HG02870 (cell line): ENCODE measurements around the gene URM1.

Experiments
- ATAC-seq: cut with Tn5 transposase; IDR thresholded peaks from one replicate; pipeline ENCODE4 v1.9.1; 2021; ENCODE audit warnings: mild to moderate bottlenecking, moderate library complexity; ENCODE audit not compliant: unreplicated experiment

Gene URM1

DNA sequence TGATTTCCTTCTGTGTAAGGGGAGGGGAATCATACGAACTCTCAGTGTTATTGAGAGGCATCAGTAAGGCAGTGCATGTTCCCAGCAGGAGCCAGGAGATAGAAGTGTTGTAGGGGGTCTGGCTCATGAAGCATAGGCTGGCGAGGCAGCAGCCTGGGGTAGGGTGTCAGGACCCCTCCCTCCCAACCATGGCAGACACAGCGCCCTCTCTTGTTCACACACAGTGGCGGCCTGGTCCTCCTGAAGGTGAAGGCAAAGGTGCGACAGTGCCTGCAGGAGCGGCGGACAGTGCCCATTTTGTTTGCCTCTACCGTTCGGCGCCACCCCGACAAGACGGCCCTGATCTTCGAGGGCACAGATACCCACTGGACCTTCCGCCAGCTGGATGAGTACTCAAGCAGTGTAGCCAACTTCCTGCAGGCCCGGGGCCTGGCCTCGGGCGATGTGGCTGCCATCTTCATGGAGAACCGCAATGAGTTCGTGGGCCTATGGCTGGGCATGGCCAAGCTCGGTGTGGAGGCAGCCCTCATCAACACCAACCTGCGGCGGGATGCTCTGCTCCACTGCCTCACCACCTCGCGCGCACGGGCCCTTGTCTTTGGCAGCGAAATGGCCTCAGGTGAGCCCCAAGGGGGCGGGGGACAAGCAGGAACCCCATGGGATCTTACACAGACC lies 26.1 kb upstream of the URM1 start:
- ATAC-seq, result no peak

GRCh38 chr9:128349125-128349524 lies 22.0 kb upstream of the URM1 start:
- no peak for ATAC-seq

GRCh38 chr9:128349772-128350171 lies 21.4 kb upstream of the URM1 start:
- no peak for ATAC-seq

DNA sequence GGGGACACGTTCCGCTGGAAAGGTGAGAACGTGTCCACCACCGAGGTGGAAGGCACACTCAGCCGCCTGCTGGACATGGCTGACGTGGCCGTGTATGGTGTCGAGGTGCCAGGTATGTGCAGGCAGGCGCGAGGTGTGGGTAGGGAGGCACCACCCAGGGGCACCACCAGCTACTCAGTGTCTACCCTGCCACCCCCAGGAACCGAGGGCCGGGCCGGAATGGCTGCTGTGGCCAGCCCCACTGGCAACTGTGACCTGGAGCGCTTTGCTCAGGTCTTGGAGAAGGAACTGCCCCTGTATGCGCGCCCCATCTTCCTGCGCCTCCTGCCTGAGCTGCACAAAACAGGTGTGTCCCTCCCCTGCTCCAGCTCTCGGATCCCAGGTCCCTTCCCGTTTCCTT lies 15.7 kb upstream of the URM1 start:
- ATAC-seq, result no peak

- no peak for ATAC-seq
Measured at GRCh38 chr9:128358090-128358489, 13.1 kb upstream of the URM1 start.

DNA sequence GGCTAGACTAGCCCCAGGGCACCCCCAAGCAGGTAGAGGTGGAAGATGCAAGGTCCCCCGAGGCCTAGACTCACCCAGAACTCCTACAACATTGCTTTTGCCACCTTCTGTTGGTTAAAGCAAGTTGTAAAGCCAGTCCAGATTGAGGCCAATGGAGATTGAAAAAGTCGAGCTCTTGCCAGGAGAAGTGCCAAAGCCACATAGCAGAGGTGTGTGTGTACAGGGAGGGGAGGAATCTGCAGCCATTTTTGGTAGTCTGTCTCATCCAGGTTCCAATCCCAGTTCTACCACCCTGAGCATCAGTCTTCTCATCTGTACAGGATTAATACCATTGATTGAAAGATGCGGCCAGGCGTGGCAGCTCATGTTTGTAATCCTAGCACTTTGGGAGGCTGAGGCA lies 12.3 kb upstream of the URM1 start:
- no peak for ATAC-seq

DNA sequence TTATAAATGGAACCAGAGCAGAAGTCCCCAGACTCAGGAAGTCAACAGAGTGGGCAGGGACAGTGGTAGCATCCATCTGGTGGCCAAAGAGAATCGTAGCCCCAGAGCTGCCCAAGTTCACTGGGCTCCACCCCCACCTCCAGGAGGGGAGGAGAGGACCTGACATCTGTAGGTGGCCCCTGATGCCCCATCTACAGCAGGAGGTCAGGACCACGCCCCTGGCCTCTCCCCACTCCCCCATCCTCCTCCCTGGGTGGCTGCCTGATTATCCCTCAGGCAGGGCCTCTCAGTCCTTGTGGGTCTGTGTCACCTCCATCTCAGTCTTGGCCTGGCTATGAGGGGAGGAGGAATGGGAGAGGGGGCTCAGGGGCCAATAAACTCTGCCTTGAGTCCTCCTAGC lies 10.3 kb upstream of the URM1 start:
- no peak for ATAC-seq

DNA sequence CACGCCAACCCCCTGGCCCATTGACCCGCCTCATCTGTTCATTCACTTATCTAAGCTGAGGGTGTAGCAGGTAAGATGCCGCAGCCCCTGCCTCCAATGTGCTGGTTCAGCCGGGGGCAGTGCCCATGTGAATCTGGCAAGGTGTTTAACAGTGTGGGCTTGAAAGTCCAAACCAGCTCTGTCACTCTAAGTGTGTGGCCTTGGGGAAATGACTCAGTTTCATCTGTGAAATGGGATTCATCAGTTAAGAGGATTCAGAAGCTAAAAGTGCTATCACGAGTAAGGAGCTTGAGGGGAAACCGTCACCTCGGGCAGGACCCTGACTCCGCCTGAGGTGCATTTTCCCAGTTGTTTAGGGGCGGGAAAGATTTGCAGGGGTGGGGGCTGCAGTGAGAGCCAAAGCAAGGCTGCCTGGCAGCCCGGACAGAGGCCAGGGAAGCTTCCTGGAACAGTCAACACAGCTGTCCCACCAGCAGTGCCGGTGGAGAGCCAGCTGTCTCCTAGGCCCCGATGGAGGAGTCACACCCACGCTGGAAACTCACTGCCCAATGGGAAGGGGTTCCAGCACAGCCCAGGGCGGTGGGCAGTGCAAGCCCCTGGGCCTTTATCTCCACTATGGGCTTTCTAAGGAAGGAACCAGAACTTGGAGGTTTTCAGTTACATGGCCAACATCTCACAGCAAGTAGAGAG lies 9.7 kb upstream of the URM1 start:
- no peak for ATAC-seq

DNA sequence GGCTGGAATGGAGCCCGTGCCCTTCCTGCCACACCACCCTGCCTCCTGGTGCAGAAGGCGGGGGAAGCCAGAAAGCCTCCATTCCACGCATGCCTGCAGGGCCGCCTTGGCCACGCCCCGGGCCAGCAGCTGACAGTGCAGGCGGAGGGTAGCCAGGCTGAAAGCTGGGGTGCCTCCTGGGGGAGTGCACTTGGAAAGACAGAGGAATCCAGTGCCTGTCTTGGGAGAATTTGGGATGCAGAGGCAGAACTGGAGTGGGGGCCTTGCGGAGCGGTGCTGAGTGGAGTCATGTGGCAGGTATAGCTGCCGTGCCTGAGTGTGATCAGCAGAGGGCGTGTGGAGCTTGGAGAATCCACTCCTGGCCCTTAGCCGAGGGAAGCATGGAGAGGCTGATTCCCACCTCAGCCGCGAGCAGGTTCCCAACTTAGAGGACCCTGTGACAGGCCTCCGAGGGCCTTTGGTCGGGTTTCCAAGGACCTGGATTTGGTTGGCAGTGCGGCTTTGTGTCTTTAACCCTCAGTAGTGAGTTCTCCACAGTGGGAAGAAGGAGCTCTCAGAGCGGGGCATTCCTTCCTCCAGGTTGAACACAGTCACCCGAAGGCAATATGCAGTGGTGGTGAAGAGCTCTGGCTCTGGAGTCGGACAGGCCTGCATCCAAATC lies 9.1 kb upstream of the URM1 start:
- ATAC-seq, result peak; percentile 60

DNA sequence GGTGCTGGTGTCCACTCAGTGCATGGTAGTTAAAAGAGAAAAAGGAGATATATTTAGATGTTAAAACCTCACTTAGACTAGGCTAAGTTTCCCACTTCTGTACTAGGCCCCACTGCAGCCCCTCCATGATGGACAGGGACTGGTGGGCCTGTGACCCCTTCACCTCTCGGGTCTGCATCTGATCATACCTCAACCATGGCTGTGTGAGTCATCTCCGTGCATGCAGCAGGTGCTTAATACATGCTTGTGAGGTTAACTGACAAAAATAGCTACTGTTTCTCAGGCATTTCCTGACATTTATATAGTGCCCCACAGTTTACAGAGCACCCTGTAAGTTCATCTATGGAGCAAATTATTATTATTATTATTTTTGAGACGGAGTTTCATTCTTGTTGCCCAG lies 8.4 kb upstream of the URM1 start:
- ATAC-seq, result no peak

- no peak for ATAC-seq
Measured at GRCh38 chr9:128365525-128365924, 5.6 kb upstream of the URM1 start.

DNA sequence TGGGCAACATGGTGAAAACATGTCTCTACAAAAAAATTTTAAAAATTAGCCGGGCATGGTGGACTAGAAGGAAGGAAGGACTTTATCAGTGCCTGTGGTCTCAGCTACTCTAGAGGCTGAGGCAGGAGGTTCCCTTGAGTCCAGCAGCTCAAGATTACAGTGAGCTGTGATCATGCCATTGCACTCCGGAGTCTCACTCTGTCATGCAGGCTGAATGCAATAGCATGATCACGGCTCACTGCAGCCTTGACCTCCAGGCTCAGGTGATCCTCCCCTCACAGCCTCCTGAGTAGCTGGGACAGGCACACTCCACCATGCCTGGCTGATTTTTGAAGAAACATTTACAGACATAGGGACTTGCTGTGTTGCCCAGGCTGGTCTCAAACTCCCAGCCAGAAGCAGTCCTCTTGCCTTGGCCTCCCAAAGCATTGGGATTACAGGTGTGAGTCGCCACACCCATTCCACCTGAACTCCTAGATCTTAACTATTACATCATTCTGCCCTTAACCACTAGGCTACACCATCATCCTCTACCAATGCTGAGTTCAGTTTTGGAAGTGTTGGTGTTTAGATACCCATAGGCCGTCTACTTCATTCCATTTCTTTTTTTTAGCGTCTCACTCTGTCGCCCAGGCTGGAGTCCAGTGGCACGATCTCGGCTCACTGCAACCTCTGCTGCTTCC lies 2.0 kb upstream of the URM1 start:
- no peak for ATAC-seq

- no peak for ATAC-seq
Measured at GRCh38 chr9:128370367-128370751, 815 bp upstream of the URM1 start.

- ATAC-seq, result no peak
Measured at GRCh38 chr9:128371630-128372117, 500 bp downstream of the URM1 start.

- ATAC-seq, result no peak
Measured at GRCh38 chr9:128372188-128372641, 1.0 kb downstream of the URM1 start.

DNA sequence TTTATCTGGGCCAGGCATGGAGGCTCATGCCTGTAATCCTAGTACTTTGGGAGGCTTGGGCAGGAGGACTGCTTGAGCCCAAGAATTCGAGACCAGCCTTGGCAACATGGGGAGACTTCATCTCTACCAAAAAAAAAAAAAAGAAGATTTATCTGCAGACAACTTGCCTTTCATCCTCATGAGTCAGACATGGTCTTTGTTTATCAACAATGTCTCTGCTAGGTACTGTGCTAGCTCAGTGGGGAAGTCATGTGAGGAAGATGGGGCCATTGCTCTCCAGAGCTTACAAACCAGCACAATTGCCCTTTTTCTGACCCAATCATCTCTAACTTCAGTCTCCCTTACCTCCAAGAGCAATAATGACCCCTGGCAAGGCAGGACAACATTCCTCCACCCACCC lies 1.6 kb downstream of the URM1 start:
- no peak for ATAC-seq

- ATAC-seq, result no peak
Measured at GRCh38 chr9:128374221-128374675, 3.1 kb downstream of the URM1 start.

- ATAC-seq, result no peak
Measured at GRCh38 chr9:128375865-128376264, 4.7 kb downstream of the URM1 start.

DNA sequence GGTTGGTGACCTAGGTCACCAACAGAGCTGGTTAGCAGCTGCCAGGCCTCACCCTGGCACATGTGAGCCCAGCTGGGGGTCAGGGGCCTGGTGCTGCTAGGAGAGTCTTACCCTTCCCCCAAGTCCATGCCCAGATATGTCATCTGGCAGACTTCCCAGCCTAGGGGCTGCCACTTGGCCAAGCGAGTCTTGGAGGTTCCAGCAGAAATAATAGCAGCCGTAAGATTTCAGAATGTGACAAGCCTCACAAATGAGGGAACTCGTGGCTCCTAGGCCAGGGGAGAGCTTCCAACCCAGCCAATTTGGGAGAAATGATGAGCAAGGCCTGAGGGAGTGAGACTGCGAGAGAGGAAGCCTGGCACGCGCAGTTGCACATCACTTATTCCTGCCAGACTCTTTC lies 11.1 kb downstream of the URM1 start:
- no peak for ATAC-seq

GRCh38 chr9:128383007-128383753 lies 12.0 kb downstream of the URM1 start:
- ATAC-seq, result no peak

DNA sequence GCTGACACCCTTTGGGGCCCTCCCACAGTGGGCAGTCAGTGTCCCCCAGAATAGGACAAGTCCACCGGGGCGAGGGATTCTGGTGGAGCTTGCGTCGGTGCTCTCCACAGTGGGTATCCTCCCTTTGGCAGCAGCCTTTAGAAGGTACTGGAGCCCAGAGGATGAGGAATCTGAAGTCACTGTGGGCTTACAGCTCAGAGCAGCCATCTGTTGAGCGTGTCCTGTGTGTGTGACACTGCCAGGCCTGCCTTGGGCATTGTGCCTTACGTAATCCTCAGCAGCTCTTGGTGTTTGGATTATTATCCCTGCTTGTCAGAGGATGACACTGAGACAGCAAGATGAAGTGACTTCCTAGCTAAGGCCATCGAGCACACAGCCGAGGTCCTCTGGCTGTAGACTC lies 12.6 kb downstream of the URM1 start:
- ATAC-seq, result no peak
